ENCODE results near the gene SAPCD2.
"Not testable (repeated sequence)": the region's sequence is repeated elsewhere in the genome, so short reads cannot be mapped to it uniquely, and the experiment has no call there.

SAPCD2 gene

GRCh38 chr9:137070201-137070905 is at the start of gene SAPCD2:
Gene SAPCD2 (minus strand): TSS chr9:137070557. CDS start chr9:137070460, 97 bp downstream.
- peak; percentile 52 to 71 for DNase-seq (ENCODE audit: low read depth in 2 of 2, low spot score in 1 of 2)

DNA sequence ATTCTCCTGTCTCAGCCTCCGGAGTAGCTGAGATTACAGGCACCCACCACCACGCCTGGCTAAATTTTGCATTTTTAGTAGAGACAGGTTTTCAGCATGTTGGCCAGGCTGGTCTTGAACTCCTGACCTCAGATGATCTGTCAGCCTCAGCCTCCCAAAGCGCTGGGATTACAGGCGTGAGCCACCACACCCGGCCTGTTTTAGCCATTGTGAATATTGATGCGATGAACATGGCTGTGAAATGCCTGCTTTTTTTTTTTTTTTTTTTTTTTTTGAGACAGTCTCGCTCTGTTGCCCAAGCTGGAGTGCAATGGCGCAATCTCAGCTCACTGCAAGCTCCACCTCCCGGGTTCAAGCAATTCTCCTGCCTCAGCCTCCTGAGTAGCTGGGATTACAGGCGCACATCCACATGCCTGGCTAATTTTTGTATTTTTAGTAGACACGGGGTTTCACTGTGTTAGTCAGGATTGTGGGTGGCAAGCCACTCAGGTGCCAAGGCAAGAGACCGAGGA is 47.8 kb upstream of the SAPCD2 start:
- DNase-seq (ENCODE audit: low read depth in 2 of 2, low spot score in 1 of 2), result not testable (repeated sequence)

GRCh38 chr9:137117269-137117731 is 46.9 kb upstream of the SAPCD2 start:
- DNase-seq (ENCODE audit: low read depth in 2 of 2, low spot score in 1 of 2), result no peak

GRCh38 chr9:137116728-137117127 is 46.4 kb upstream of the SAPCD2 start:
- no peak for DNase-seq (ENCODE audit: low read depth in 2 of 2, low spot score in 1 of 2)

GRCh38 chr9:137116027-137116507 is 45.7 kb upstream of the SAPCD2 start:
- no peak for DNase-seq (ENCODE audit: low read depth in 2 of 2, low spot score in 1 of 2)

GRCh38 chr9:137115394-137116026 is 45.2 kb upstream of the SAPCD2 start:
- DNase-seq (ENCODE audit: low read depth in 2 of 2, low spot score in 1 of 2), result no peak

- peak; percentile 52 to 60 for DNase-seq (ENCODE audit: low read depth in 2 of 2, low spot score in 1 of 2)
Measured at GRCh38 chr9:137114613-137115393, 44.4 kb upstream of the SAPCD2 start, which contains the start of gene DPP7. Gene DPP7 (minus strand): TSS chr9:137114733. CDS start chr9:137114713, 20 bp downstream.

GRCh38 chr9:137114220-137114612 is 43.9 kb upstream of the SAPCD2 start:
- DNase-seq (ENCODE audit: low read depth in 2 of 2, low spot score in 1 of 2), result no peak

DNA sequence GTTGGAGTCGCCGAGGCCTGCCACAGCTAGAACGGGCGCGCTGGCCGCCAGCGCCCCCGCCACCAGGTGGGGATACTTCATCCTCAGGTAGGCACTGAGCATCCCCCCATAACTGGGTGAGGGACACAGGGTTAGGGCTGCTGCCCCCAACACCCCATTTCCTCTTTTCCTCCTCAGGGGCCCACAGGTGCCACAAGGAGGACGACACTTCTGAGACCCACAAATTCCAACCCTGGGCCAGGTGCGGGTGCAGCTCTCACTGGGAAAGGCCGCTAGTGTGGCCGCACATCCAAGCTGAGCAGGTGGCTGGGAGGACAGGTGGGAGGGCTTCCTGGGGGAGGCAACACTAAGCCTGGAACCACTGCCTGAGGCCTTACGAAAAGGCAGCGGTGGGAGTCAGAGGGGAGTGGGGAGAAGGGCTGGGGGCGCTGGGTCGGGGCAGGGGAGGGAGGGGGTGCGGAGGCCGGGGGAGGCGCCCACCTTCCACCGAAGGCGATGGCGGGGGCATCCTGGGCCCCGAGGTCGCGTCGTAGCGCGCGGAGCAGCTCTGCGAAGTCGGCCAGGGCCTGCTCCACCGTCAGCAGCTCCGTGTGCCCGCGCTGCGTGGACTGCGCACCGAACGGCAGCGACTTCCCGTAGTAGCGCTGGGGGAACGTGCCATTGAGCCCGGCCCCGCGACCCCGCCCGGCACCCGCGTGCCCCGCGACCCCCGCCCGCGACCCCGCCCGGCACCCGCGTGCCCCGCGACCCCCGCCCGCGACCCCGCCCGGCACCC is 43.2 kb upstream of the SAPCD2 start:
- DNase-seq (ENCODE audit: low read depth in 2 of 2, low spot score in 1 of 2), result peak in 1 of 2 donors; percentile 16

DNA sequence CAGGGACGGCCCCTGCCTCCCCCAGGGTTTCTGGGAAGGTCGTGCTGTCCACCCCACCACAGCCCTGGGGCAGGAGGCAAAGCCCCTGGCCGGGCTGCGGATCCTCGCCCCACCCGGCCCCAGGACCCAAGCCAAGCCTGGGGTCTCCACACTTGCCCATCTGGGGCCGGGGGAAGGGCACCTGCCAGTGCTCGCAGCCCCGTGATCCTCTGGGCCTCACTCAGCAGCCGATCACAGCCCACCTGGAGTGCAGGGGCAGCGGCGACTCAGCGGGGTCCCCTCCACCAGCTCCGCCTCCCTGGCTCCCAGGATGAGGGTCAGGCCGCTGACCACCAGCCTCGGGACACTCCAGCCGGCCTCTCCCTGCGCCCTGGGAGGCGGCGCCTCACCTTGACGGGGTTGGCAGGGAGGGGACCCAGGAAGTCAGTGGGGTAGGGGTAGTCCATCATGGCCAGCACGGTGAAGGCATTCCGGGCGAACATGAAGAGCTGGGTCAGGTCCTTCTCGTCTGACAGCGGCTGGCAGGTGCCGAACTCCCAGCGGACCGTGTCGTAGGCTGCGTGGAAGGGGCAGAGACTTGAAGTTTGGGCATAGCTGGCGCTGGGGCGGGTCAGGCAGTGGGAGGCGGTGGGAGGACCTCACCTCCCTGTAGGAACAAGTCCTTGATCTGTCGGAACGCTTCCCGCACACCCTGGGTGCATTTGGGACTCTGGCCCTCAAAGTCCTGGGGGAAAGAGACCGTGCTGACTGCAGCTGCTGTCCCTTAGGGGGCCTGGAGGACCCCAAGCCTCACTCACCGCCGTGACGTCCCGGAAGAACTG is 42.4 kb upstream of the SAPCD2 start:
- no peak for DNase-seq (ENCODE audit: low read depth in 2 of 2, low spot score in 1 of 2)

DNA sequence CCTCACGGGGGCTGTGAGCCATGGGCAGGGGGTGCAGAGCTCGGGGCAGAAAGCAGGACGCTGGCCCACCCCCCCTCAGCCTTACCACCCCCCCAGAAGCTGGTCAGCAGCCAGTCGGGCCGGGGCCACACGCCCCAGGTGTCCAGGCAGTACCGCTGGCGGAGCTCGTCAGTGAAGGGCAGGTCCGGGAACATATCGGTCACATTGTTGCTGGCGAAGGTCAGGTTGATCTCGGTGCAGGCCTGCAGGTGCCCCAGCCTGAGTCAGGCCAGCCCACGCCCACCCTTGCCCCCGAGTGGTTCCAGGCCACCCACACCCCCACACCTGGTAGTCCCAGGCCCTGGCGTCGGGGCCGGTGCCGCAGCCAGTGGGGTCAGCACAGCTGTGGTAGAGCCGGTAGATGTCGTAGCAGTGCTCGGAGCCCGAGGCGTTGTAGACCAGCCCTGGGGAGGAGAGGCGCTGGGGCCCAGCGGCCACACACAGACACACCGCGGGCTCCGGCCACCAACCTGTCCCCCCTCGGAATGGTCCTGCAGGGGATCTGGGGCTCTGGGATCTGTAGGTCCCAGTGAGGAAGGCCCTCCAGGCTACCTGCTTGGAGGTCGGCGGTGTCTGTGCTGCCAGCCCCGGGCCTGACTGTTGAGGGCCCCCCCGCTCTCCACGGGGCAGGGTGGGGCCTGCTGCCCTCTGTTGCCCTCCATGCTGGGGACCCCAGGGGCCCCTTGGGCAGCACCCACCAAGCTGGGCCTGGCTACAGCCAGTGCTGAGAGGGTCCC is 41.6 kb upstream of the SAPCD2 start:
- no peak for DNase-seq (ENCODE audit: low read depth in 2 of 2, low spot score in 1 of 2)

- DNase-seq (ENCODE audit: low read depth in 2 of 2, low spot score in 1 of 2), result no peak
Measured at GRCh38 chr9:137110911-137111787, 40.8 kb upstream of the SAPCD2 start.

DNA sequence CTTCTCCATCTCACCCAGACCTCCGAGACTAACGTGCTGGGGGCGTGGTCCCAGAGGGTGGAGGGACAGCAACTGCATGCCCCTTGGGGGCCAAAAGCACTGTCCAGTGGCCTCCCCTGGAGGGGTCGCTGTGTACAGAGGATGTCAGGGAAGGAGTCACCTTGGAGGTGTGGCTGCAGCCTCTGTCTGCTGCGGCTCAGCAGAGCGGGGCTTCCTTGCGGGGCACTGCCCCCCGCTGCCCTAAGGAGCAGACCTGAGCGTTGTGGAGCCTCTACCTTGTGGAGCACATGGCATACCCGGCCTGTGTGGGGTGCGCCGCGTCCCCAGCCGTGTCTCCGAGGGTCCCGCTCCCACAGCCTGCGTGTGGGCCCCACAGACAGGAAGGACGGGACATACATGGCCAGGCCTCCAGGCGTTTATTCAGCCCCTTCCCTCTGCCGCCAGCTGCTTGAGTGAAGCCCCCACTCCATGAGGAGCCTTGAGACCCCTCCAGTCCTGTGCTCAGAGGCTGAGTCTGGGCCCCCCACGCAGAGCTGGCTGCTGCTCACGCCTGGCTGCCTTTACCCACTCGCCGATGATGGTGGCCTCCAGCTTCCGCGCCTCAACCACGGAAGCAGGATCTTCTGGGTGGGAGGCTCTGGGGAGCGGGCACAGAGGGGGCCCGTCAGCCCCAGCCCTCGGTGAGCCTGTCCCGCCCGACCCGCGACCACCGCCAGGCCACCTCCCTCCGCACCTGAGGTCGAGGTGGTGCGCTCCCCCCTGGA is 40.0 kb upstream of the SAPCD2 start:
- DNase-seq (ENCODE audit: low read depth in 2 of 2, low spot score in 1 of 2), result no peak

- DNase-seq (ENCODE audit: low read depth in 2 of 2, low spot score in 1 of 2), result no peak
Measured at GRCh38 chr9:137109250-137110146, 39.1 kb upstream of the SAPCD2 start.

- DNase-seq (ENCODE audit: low read depth in 2 of 2, low spot score in 1 of 2), result no peak
Measured at GRCh38 chr9:137108608-137109249, 38.4 kb upstream of the SAPCD2 start.

- no peak for DNase-seq (ENCODE audit: low read depth in 2 of 2, low spot score in 1 of 2)
Measured at GRCh38 chr9:137107982-137108381, 37.6 kb upstream of the SAPCD2 start.
